ENCODE data around the gene PI4KA. TPM values are rescaled to one million over a fixed set of nuclear protein-coding genes. Genes with fewer than 3 reads are reported as not detected.

Gene PI4KA
- total RNA-seq, 4 donors from 2014 or later, result 67.3 to 92.9 (median 76.5) TPM

- no peak for TF ChIP-seq CTCF (IDR thresholded peaks at IDR 0.05; ENCODE audit: low read depth)
Observed at GRCh38 chr22:20873214-20873613, 14.6 kb upstream of the PI4KA start.

DNA sequence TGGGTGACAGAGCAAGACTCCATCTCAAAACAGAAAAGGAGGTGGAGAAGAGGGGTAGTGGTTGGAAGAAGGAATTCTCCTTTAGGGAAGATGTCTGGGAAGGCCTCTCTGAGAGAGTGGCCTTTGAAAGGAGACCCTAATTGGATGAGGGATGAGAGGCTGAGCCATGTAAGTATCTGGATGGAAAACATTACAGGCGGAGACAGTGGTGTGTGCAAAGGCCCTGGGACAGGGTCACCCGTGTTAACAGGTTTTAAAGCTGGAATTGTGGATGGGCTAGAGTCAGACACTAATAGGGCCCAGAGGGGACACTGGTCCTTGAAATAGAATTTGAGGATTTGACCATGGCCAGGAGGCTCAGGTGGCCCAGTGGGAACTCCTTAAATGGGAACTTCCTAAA lies 10.6 kb upstream of the PI4KA start:
- no peak for TF ChIP-seq CTCF (IDR thresholded peaks at IDR 0.05; ENCODE audit: low read depth)

- no peak for TF ChIP-seq CTCF (IDR thresholded peaks at IDR 0.05; ENCODE audit: low read depth)
Observed at GRCh38 chr22:20868025-20868962, 9.7 kb upstream of the PI4KA start.

GRCh38 chr22:20867179-20868024 lies 8.8 kb upstream of the PI4KA start:
- no peak for TF ChIP-seq CTCF (IDR thresholded peaks at IDR 0.05; ENCODE audit: low read depth)

- TF ChIP-seq CTCF (IDR thresholded peaks at IDR 0.05; ENCODE audit: low read depth), result no peak
Observed at GRCh38 chr22:20866736-20867135, 8.1 kb upstream of the PI4KA start.

- TF ChIP-seq CTCF (IDR thresholded peaks at IDR 0.05; ENCODE audit: low read depth), result no peak
Observed at GRCh38 chr22:20865875-20866445, 7.3 kb upstream of the PI4KA start.

DNA sequence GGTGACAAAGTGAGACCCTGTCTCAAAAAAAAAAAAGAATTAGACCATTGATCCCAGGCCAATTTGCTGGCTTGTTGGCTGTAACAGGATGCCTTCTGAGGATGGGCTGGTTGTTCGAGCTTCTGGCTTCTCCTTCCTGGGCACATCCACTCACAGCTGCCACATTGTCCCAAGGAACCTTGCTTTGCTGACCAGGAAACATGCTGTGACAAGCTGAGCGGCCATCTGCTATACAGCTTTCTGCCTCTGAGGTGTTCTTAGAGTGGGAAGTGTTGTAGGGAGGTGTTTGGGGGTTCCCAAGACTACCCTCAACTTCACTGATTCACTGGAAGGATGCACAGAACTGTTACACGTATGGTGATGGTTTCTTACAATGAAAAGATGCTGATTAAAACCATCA lies 6.7 kb upstream of the PI4KA start:
- TF ChIP-seq CTCF (IDR thresholded peaks at IDR 0.05; ENCODE audit: low read depth), result no peak

Data from subcutaneous adipose tissue (tissue), 4 donors.